Omental fat pad (tissue), 4 donors: ENCODE data around the gene PCMT1. TPM values are rescaled to one million over a fixed set of nuclear protein-coding genes. Genes with fewer than 3 reads are reported as not detected.

Experiments
- ATAC-seq: fragments of 150-250 bp; one replicate; pipeline ENCODE4 v1.9.1; 2016; ENCODE audit warnings: mild to moderate bottlenecking, moderate library complexity; ENCODE audit not compliant: low FRiP score
- DNase-seq: peaks from one replicate; pipeline ENCODE4 v3.0.0-alpha.2; 2019; ENCODE audit warnings: low spot score
- CTCF ChIP-seq, 3 donors: fragments of 450-650 bp; IDR thresholded peaks; one replicate each; pipeline ENCODE4 v1.5.1; 2016 to 2017; ENCODE audit warnings: antibody characterized with exemption in 3 of 3, mild to moderate bottlenecking in 3 of 3, moderate library complexity in 2 of 3
- total RNA-seq, 4 donors: library from RNA; depleted of rRNA; stranded (reverse); fragments of >200 nt; gene quantifications; one replicate each; pipeline ENCODE4 v1.1.0, GENCODE V29; 2016

PCMT1 gene
- total RNA-seq, 4 donors from 2014 or later = 89.7 to 108 (median 102) TPM

GRCh38 chr6:149717588-149718458, 31.7 kb upstream of the PCMT1 start, which contains the start of gene LATS1:
LATS1 (minus strand) TSS chr6:149718101; CDS start chr6:149702126, 15,975 bp downstream.
- ATAC-seq (peak; percentile 96), DNase-seq (peak; percentile 69)
- TF ChIP-seq CTCF (IDR thresholded peaks at IDR 0.05) = no peak

- DNase-seq (no peak), ATAC-seq (no peak)
- TF ChIP-seq CTCF (IDR thresholded peaks at IDR 0.05) = no peak
Measured at GRCh38 chr6:149719531-149719930, 30.0 kb upstream of the PCMT1 start.

GRCh38 chr6:149723262-149723661, 26.3 kb upstream of the PCMT1 start:
- no peak for ATAC-seq
- DNase-seq = no peak
- TF ChIP-seq CTCF (IDR thresholded peaks at IDR 0.05) = no peak

GRCh38 chr6:149723771-149724417, 25.6 kb upstream of the PCMT1 start:
- ATAC-seq (peak; percentile 82), DNase-seq (no peak)
- TF ChIP-seq CTCF (IDR thresholded peaks at IDR 0.05) = no peak

- no peak for TF ChIP-seq CTCF (IDR thresholded peaks at IDR 0.05)
- ATAC-seq (no peak), DNase-seq (no peak)
Measured at GRCh38 chr6:149725785-149726184, 23.8 kb upstream of the PCMT1 start.

- no peak for ATAC-seq
- no peak for TF ChIP-seq CTCF (IDR thresholded peaks at IDR 0.05)
- no peak for DNase-seq
Measured at GRCh38 chr6:149727793-149728498, 21.6 kb upstream of the PCMT1 start.
